SK-N-SH (cell line): Measurements from ENCODE around the gene FRK. TPM values are rescaled to one million over a fixed set of nuclear protein-coding genes. Genes with fewer than 3 reads are reported as not detected.

Experiments used
- CTCF ChIA-PET: fragments of 300-600, 350-600 bp; formaldehyde crosslinking; extraction: SDS; loops from one replicate; lab custom pipeline; 2021; lab: Yijun Ruan, JAX
- POLR2A ChIA-PET: fragments of 350-600 bp; sonication (Branson Sonifier 250); formaldehyde crosslinking; extraction: SDS; loops from one replicate; lab custom pipeline; 2020; ENCODE audit warnings: antibody characterized with exemption, inconsistent platforms; lab: Yijun Ruan, JAX
- DNase-seq: peaks from one replicate; pipeline ENCODE4 v3.0.0; 2012
- H2AFZ ChIP-seq: fragments of 200-600 bp; sonication (generic); 2 replicates; pipeline ENCODE4 v1.8.1; 2016; ENCODE audit warnings: antibody characterized with exemption, mild to moderate bottlenecking, low read depth
- H3F3A ChIP-seq: fragments of 200-600 bp; sonication (generic); replicated peaks from 2 replicates; pipeline ENCODE3; 2016; ENCODE audit warnings: antibody characterized with exemption, mild to moderate bottlenecking; ENCODE audit not compliant: insufficient read depth
- H3K27ac ChIP-seq, 2 experiments: fragments of 200-500 bp in 1 of 2; fragments of 200-600 bp in 1 of 2; sonication (Bioruptor generic) in 1 of 2; sonication (generic), shearing (Covaris generic) in 1 of 2; 2 replicates each; pipeline versions ENCODE4 v1.5.1 to v1.6.1; 2014 to 2016; ENCODE audit warnings: low read depth in 2 of 2, inconsistent platforms in 1 of 2, low read length in 1 of 2, mild to moderate bottlenecking in 1 of 2, mixed read lengths in 1 of 2
- H3K27me3 ChIP-seq: fragments of 200-600 bp; sonication (generic), shearing (Covaris generic); 2 replicates; pipeline ENCODE4 v1.6.1; 2016; ENCODE audit warnings: mixed run types; ENCODE audit not compliant: insufficient read depth
- H3K36me3 ChIP-seq, 2 experiments: fragments of 200-500 bp in 1 of 2; fragments of 200-600 bp in 1 of 2; sonication (Bioruptor generic) in 1 of 2; sonication (generic) in 1 of 2; replicated peaks in 1 of 2; 2 replicates each; pipeline versions ENCODE3 to v1.5.1; 2014 to 2016; ENCODE audit warnings: low read length in 1 of 2, mild to moderate bottlenecking in 1 of 2; ENCODE audit not compliant: insufficient read depth in 2 of 2, control insufficient read depth in 1 of 2
- H3K4me1 ChIP-seq, 2 experiments: fragments of 200-500 bp in 1 of 2; fragments of 200-600 bp in 1 of 2; sonication (Bioruptor generic) in 1 of 2; sonication (generic), shearing (Covaris generic) in 1 of 2; 2 replicates each; pipeline versions ENCODE4 v1.5.1 to v1.6.1; 2014 to 2016; ENCODE audit warnings: low read depth in 1 of 2, low read length in 1 of 2, mixed run types in 1 of 2; ENCODE audit not compliant: insufficient read depth in 2 of 2, control insufficient read depth in 1 of 2
- H3K4me2 ChIP-seq: fragments of 200-600 bp; sonication (generic), shearing (Covaris generic); 2 replicates; pipeline ENCODE4 v1.6.1; 2017; ENCODE audit warnings: mixed run types
- H3K4me3 ChIP-seq, 2 experiments: fragments of 200-500 bp in 1 of 2; fragments of 200-600 bp in 1 of 2; sonication (Bioruptor generic) in 1 of 2; sonication (generic), shearing (Covaris generic) in 1 of 2; 2 replicates each; pipeline versions ENCODE4 v1.5.1 to v1.8.1; 2014 to 2016; ENCODE audit warnings: low read depth in 2 of 2, inconsistent platforms in 1 of 2, low read length in 1 of 2, mild to moderate bottlenecking in 1 of 2, mixed read lengths in 1 of 2, moderate library complexity in 1 of 2
- H3K79me2 ChIP-seq: fragments of 200-600 bp; sonication (generic); 2 replicates; pipeline ENCODE4 v1.8.1; 2017; ENCODE audit warnings: mild to moderate bottlenecking; ENCODE audit not compliant: insufficient read depth
- H3K9ac ChIP-seq: fragments of 200-600 bp; sonication (generic); 2 replicates; pipeline ENCODE4 v1.6.1; 2017; ENCODE audit warnings: mixed run types
- H3K9me2 ChIP-seq: fragments of 200-600 bp; sonication (generic); 2 replicates; pipeline ENCODE4 v1.6.1; 2017; ENCODE audit warnings: mixed run types
- H3K9me3 ChIP-seq: fragments of 200-600 bp; sonication (generic); 2 replicates; pipeline ENCODE4 v1.6.1; 2017; ENCODE audit warnings: mixed run types, mild to moderate bottlenecking, moderate library complexity
- H4K20me1 ChIP-seq: fragments of 200-600 bp; sonication (generic); 2 replicates; pipeline ENCODE4 v1.6.1; 2017; ENCODE audit warnings: mild to moderate bottlenecking, mixed run types; ENCODE audit not compliant: insufficient read depth
- EP300 ChIP-seq, 2 experiments: IDR thresholded peaks; 2 replicates each; pipeline versions ENCODE4 v1.4.0 to v1.6.1; 2012; ENCODE audit warnings: borderline replicate concordance in 1 of 2, low read depth in 1 of 2, low read length in 1 of 2
- EZH2phosphoT487 ChIP-seq: fragments of 200-600 bp; sonication (generic); IDR thresholded peaks from 2 replicates; pipeline ENCODE4 v1.6.1; 2017; ENCODE audit warnings: low read depth, mixed run types, mild to moderate bottlenecking, antibody characterized with exemption, moderate library complexity, borderline replicate concordance
- FOXJ3 ChIP-seq: sonication (generic); formaldehyde crosslinking; IDR thresholded peaks from 2 replicates; pipeline ENCODE4 v1.5.1; 2020; ENCODE audit warnings: mild to moderate bottlenecking, missing genetic modification reagents
- FOXM1 ChIP-seq: IDR thresholded peaks from 2 replicates; pipeline ENCODE4 v1.4.0; 2012; ENCODE audit warnings: low read depth, mild to moderate bottlenecking
- GATA2 ChIP-seq: sonication (generic); formaldehyde crosslinking; IDR thresholded peaks from 2 replicates; pipeline ENCODE4 v1.5.0; 2020; ENCODE audit warnings: mild to moderate bottlenecking, missing genetic modification reagents
- IRF3 ChIP-seq: fragments of 150-350 bp; IDR thresholded peaks from 2 replicates; pipeline ENCODE4 v1.6.1; 2016; ENCODE audit warnings: mild to moderate bottlenecking, low read depth, low read length
- MEF2A ChIP-seq: IDR thresholded peaks from 2 replicates; pipeline ENCODE4 v1.4.0; 2012; ENCODE audit warnings: low read depth, borderline replicate concordance
- MXI1 ChIP-seq: IDR thresholded peaks from 2 replicates; pipeline ENCODE4 v1.6.1; 2012; ENCODE audit warnings: mild to moderate bottlenecking, low read depth, low read length, improper control_type of control experiment
- NFIC ChIP-seq: IDR thresholded peaks from 2 replicates; pipeline ENCODE4 v1.4.0; 2012; ENCODE audit warnings: borderline replicate concordance
- PBX3 ChIP-seq: IDR thresholded peaks from 2 replicates; pipeline ENCODE4; 2012
- POLR2AphosphoS5 ChIP-seq: IDR thresholded peaks from 2 replicates; pipeline ENCODE4 v1.6.1; 2012; ENCODE audit warnings: low read depth, low read length
- RAD21 ChIP-seq: IDR thresholded peaks from 2 replicates; pipeline ENCODE4 v1.6.1; 2012; ENCODE audit warnings: mild to moderate bottlenecking, low read length
- RCOR1 ChIP-seq: fragments of 150-350 bp; IDR thresholded peaks from 2 replicates; pipeline ENCODE4 v1.6.1; 2017; ENCODE audit warnings: antibody characterized with exemption, low read length
- RXRA ChIP-seq: IDR thresholded peaks from 2 replicates; pipeline ENCODE4 v1.4.0; 2012; ENCODE audit warnings: low read depth, mild to moderate bottlenecking, borderline replicate concordance
- SIN3A ChIP-seq: IDR thresholded peaks from 2 replicates; pipeline ENCODE4 v1.6.1; 2012; ENCODE audit warnings: low read depth, mild to moderate bottlenecking, low read length, moderate library complexity, borderline replicate concordance
- TAF1 ChIP-seq: IDR thresholded peaks from 2 replicates; pipeline ENCODE4 v1.6.1; 2012; ENCODE audit warnings: low read depth, mild to moderate bottlenecking, low read length, moderate library complexity, borderline replicate concordance
- TEAD4 ChIP-seq: IDR thresholded peaks from 2 replicates; pipeline ENCODE4 v1.4.0; 2012; ENCODE audit warnings: mild to moderate bottlenecking, borderline replicate concordance; ENCODE audit not compliant: insufficient read depth
- USF1 ChIP-seq: IDR thresholded peaks from 2 replicates; pipeline ENCODE4 v1.4.0; 2012; ENCODE audit warnings: low read depth, borderline replicate concordance
- USF2 ChIP-seq: fragments of 150-350 bp; IDR thresholded peaks from 2 replicates; pipeline ENCODE4 v1.6.1; 2017; ENCODE audit warnings: antibody characterized with exemption, low read length, low read depth, borderline replicate concordance
- WGBS: methylation state at CpG from one replicate; pipeline ENCODE4 v1.1.6; 2017; ENCODE audit warnings: low lambda C conversion rate; 5-methylcytosine and 5-hydroxymethylcytosine counted together
- polyA plus RNA-seq, 3 experiments: library from polyadenylated mRNA; depleted of rRNA; stranded (reverse); fragments of >200 nt; gene quantifications; 2 replicates each; pipeline ENCODE4 v1.2.3, GENCODE V29; 2012

FRK gene
- polyA plus RNA-seq, 1 of the 3 experiments (the other 2 are of a cell fraction) = under 0.01 TPM

- TF ChIP-seq PBX3 (no peak), RXRA (no peak), FOXM1 (no peak), MXI1 (no peak)
Measured at GRCh38 chr6:115885636-115886366, 174.9 kb downstream of the FRK start (continued).

GRCh38 chr6:115882771-115883170 lies 177.9 kb downstream of the FRK start:
- Histone ChIP-seq H2AFZ (no peak overlapping the region), H3K27me3 (no peaks in the 10 kb centered on the region), H3K79me2 (no peaks in the 10 kb centered on the region), H3K4me1 (no peaks in the 10 kb centered on the region), H3F3A (no peaks in the 10 kb centered on the region), H3K9ac (no peak overlapping the region), H3K9me2 (no peaks in the 10 kb centered on the region), H3K27ac (no peak overlapping the region), H4K20me1 (no peaks in the 10 kb centered on the region), H3K36me3 (no peaks in the 10 kb centered on the region), H3K9me3 (no peaks in the 10 kb centered on the region), H3K4me3 (no peak overlapping the region), H3K4me2 (no peak overlapping the region)
- CTCF ChIA-PET = no interaction called here
- TF ChIP-seq SIN3A = no peak
- no peak for TF ChIP-seq GATA2 (CRISPR knock-in tag)
- TF ChIP-seq FOXM1 = no peak
- no peak for TF ChIP-seq USF1
- DNase-seq = no peak
- 34% methylated on average over 2 of the region's 2 CpGs for WGBS
- POLR2A ChIA-PET = no interaction called here

GRCh38 chr6:115882174-115882573 lies 178.5 kb downstream of the FRK start:
- H3K9me3 ChIP-seq = no peaks in the 10 kb centered on the region
- no peaks in the 10 kb centered on the region for H4K20me1 ChIP-seq
- no peak for DNase-seq
- WGBS = 31% methylated on average over 5 of the region's 5 CpGs
- H3K27ac ChIP-seq = no peak overlapping the region
- ChIA-PET POLR2A (no interaction called here), CTCF (no interaction called here)
- no peak overlapping the region for H3K4me2 ChIP-seq
- H3K27me3 ChIP-seq = no peaks in the 10 kb centered on the region
- H3K79me2 ChIP-seq = no peaks in the 10 kb centered on the region
- H2AFZ ChIP-seq = no peak overlapping the region
- H3K9me2 ChIP-seq = no peaks in the 10 kb centered on the region
- H3K4me1 ChIP-seq = no peaks in the 10 kb centered on the region; a peak in 1 of 4 replicates
- no peaks in the 10 kb centered on the region for H3K36me3 ChIP-seq
- H3F3A ChIP-seq = no peaks in the 10 kb centered on the region
- H3K4me3 ChIP-seq = no peak overlapping the region
- TF ChIP-seq IRF3 (no peak), USF1 (no peak), POLR2AphosphoS5 (no peak), RAD21 (no peak), NFIC (no peak), TAF1 (no peak), TEAD4 (no peak), MEF2A (no peak), USF2 (no peak), EZH2phosphoT487 (no peak), FOXJ3 (CRISPR knock-in tag) (no peak), RCOR1 (no peak), EP300 (IDR thresholded peaks at IDR 0.05; ENCODE audit: borderline replicate concordance in 1 of 2, low read depth in 1 of 2, low read length in 1 of 2) (no peak)
- H3K9ac ChIP-seq = no peak overlapping the region
